Sigmoid colon (tissue), 7 donors: ENCODE data around the gene GDE1. TPM values are rescaled to one million over a fixed set of nuclear protein-coding genes. Genes with fewer than 3 reads are reported as not detected.

Source experiments
- DNase-seq: peaks from one replicate; pipeline ENCODE4 v3.0.0-alpha.2; 2019
- H3K27ac ChIP-seq, 4 donors: fragments of 200-600 bp; sonication (generic); one replicate each; pipeline ENCODE4 v1.5.1; 2016 to 2019; ENCODE audit warnings: mild to moderate bottlenecking in 1 of 4
- H3K27me3 ChIP-seq, 3 donors: fragments of 200-600 bp; sonication (generic); one replicate each; pipeline ENCODE4 v1.5.1; 2019; ENCODE audit warnings: mild to moderate bottlenecking in 1 of 3
- H3K36me3 ChIP-seq, 4 donors: fragments of 200-600 bp; sonication (generic); one replicate each; pipeline ENCODE4 v1.5.1; 2016 to 2019
- H3K4me1 ChIP-seq, 4 donors: fragments of 200-600 bp; sonication (generic); one replicate each; pipeline ENCODE4 v1.5.1; 2017 to 2019
- H3K4me3 ChIP-seq, 4 donors: fragments of 200-600 bp; sonication (generic); one replicate each; pipeline ENCODE4 v1.5.1; 2017 to 2019; ENCODE audit warnings: mild to moderate bottlenecking in 2 of 4, moderate library complexity in 1 of 4
- H3K9me3 ChIP-seq, 4 donors: fragments of 200-600 bp in 3 of 4; sonication (generic) in 3 of 4; one replicate each; pipeline versions ENCODE4 v1.5.1 to v1.6.1; 2013 to 2019
- EP300 ChIP-seq, 4 donors: sonication (generic); formaldehyde crosslinking; IDR thresholded peaks; one replicate each; pipeline ENCODE4 v1.6.1; 2017; ENCODE audit warnings: antibody characterized with exemption in 4 of 4
- POLR2A ChIP-seq, 2 donors: fragments of 450-650 bp; IDR thresholded peaks; one replicate each; pipeline ENCODE4 v1.6.1; 2016; ENCODE audit warnings: antibody characterized with exemption in 2 of 2, mild to moderate bottlenecking in 2 of 2, moderate library complexity in 2 of 2
- POLR2AphosphoS5 ChIP-seq, 4 donors: sonication (generic); formaldehyde crosslinking; IDR thresholded peaks; one replicate each; pipeline ENCODE4 v1.6.1; 2017; ENCODE audit warnings: antibody characterized with exemption in 4 of 4
- WGBS, 2 donors: extraction: QIAGEN DNeasy Blood & Tissue Kit; methylation state at CpG; one replicate each; pipeline ENCODE4 v1.1.7; 2013; 5-methylcytosine and 5-hydroxymethylcytosine counted together
- intact Hi-C: fragments of 100-400 bp; cut with DNase I; formaldehyde crosslinking; loops from one replicate; pipeline ENCODE4 v1.15.1; 2023
- polyA plus RNA-seq, 3 donors: library from polyadenylated mRNA; stranded (reverse); fragments of 200-250 nt; gene quantifications; one replicate each; pipeline ENCODE4 v1.2.3, GENCODE V29; 2013
- total RNA-seq, 4 donors: library from RNA; depleted of rRNA; stranded (reverse); fragments of >200 nt; gene quantifications; one replicate each; pipeline ENCODE4 v1.1.0, GENCODE V29; 2016
- TF ChIP-seq, protein P1 (sequence below), 4 experiments: fragments of 450-650 bp in 3 of 4; fragments of 200-600 bp in 1 of 4; IDR thresholded peaks; one replicate each; pipeline ENCODE4 v1.5.1; 2016 to 2019; ENCODE audit warnings: antibody characterized with exemption in 4 of 4, mild to moderate bottlenecking in 3 of 4, moderate library complexity in 2 of 4
- donor health status: healthy with polysubstance abuse.
- donor health status: Bipolar disorder and iron deficiency.
- donor health status: healthy.

GDE1 gene
- total and polyA plus RNA-seq, 7 donors: 56.6 to 107 (median 86.5) TPM

DNA sequence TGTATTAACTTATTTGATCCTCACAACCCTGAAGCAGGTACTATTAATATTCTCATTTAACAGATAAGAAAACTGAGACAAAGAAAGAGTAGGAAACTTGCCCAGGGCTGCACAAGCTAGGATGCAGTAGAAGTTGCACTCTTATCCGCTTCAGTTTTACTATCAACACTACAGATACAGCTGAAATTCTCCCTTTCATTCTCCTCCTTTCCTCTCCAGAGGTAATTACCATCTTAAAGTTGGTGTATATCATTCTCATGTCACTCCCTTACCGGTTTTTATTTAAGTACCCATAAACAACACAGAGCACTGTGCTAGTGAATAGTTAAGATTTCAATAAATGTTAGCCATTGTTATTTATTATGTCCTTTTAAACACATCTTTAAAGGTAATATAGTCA, 3.5 kb downstream of the GDE1 start:
- Histone ChIP-seq H3K27ac (no peak overlapping the region), H3K27me3 (no peaks in the 10 kb centered on the region), H3K4me1 (peaks cover 0 to 36% (median 25%) of the 10 kb centered on the region in 4 donors), H3K9me3 (no peaks in the 10 kb centered on the region), H3K4me3 (no peak overlapping the region), H3K36me3 (peaks cover 0 to 30% (median 2%) of the 10 kb centered on the region in 4 donors)
- intact Hi-C loops: no loop called here
- no peak for DNase-seq
- TF ChIP-seq POLR2A (IDR thresholded peaks at IDR 0.05) (no peak), EP300 (IDR thresholded peaks at IDR 0.05) (no peak), POLR2AphosphoS5 (IDR thresholded peaks at IDR 0.05) (no peak)
- TF ChIP-seq, protein P1, sequence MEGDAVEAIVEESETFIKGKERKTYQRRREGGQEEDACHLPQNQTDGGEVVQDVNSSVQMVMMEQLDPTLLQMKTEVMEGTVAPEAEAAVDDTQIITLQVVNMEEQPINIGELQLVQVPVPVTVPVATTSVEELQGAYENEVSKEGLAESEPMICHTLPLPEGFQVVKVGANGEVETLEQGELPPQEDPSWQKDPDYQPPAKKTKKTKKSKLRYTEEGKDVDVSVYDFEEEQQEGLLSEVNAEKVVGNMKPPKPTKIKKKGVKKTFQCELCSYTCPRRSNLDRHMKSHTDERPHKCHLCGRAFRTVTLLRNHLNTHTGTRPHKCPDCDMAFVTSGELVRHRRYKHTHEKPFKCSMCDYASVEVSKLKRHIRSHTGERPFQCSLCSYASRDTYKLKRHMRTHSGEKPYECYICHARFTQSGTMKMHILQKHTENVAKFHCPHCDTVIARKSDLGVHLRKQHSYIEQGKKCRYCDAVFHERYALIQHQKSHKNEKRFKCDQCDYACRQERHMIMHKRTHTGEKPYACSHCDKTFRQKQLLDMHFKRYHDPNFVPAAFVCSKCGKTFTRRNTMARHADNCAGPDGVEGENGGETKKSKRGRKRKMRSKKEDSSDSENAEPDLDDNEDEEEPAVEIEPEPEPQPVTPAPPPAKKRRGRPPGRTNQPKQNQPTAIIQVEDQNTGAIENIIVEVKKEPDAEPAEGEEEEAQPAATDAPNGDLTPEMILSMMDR (IDR thresholded peaks at IDR 0.05): no peak
- 46 to 75% methylated on average over 2 of the region's 2 CpGs for WGBS, 2 donors

DNA sequence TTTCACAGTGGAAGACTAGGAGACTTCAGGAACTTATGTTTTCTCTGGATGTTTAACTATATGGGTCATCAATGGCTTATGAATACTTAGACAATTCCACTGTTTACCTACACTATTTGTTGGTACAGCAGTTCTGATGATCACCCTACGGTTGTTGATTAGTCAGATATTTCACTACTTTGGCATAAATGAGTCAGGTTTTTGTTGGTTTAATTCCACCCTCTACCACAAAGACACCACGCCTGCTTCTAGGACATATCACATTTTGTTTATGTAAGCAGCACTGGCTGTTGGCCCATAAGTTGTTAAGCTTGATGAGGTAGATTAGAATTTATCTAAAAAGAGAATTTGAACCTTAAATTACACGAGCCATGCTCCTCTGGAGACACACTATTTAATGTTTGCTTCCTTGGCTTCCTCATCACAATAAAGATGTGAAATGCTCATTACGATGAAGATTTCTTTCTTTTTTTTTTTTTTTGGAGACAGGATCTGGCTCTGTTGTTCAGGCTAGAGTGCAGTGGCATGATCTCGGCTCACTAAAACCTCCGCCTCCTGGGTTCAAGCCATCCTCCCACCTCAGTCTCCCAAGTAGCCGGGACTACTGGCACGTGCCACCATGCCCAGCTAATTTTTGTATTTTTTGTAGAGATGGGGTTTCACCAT, 4.3 kb downstream of the GDE1 start:
- Histone ChIP-seq H3K27ac (no peak overlapping the region), H3K36me3 (peaks cover 0 to 32% (median 2%) of the 10 kb centered on the region in 4 donors), H3K27me3 (no peaks in the 10 kb centered on the region), H3K4me1 (peaks cover 0 to 34% (median 25%) of the 10 kb centered on the region in 4 donors), H3K9me3 (no peaks in the 10 kb centered on the region), H3K4me3 (no peak overlapping the region)
- WGBS, 2 donors: 53 to 75% methylated on average over 8 of the region's 8 CpGs
- no peak for DNase-seq
- TF ChIP-seq, protein P1 (IDR thresholded peaks at IDR 0.05): no peak
- TF ChIP-seq POLR2A (IDR thresholded peaks at IDR 0.05) (no peak), EP300 (IDR thresholded peaks at IDR 0.05) (no peak), POLR2AphosphoS5 (IDR thresholded peaks at IDR 0.05) (no peak)
- intact Hi-C loops: no loop called here

DNA sequence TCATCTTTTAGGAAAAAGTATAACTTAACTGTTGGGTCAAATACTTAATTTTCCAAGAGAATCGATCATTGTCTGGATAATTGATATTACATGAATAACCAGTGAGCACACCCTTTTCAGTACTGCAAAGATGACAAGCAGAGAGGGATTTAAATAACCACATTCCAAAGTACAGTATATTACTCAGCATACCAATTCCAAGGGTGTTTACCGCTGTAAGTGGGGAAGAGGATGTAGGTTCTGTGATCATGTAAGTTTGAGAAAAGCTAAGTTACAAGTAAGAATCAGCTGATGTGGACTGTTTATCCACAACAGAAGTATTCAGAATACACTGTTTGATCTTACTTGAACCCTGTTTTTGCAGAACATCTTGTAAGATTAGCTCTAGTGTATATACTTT, 6.1 kb downstream of the GDE1 start:
- Histone ChIP-seq H3K4me1 (peaks cover 0 to 25% (median 16%) of the 10 kb centered on the region in 4 donors), H3K4me3 (no peak overlapping the region), H3K36me3 (peaks cover 0 to 45% (median 2%) of the 10 kb centered on the region in 4 donors), H3K27ac (no peak overlapping the region), H3K27me3 (no peaks in the 10 kb centered on the region), H3K9me3 (no peaks in the 10 kb centered on the region)
- WGBS, 2 donors: 18 to 72% methylated on average over 2 of the region's 2 CpGs
- no peak for TF ChIP-seq POLR2A (IDR thresholded peaks at IDR 0.05)
- no peak for TF ChIP-seq POLR2AphosphoS5 (IDR thresholded peaks at IDR 0.05)
- TF ChIP-seq, protein P1 (IDR thresholded peaks at IDR 0.05): no peak
- TF ChIP-seq EP300 (IDR thresholded peaks at IDR 0.05): no peak
- intact Hi-C loops: no loop called here
- no peak for DNase-seq

GRCh38 chr16:19513377-19514053, 8.4 kb downstream of the GDE1 start:
- DNase-seq: no peak
- Histone ChIP-seq H3K4me3 (no peak overlapping the region), H3K36me3 (peaks cover 0 to 67% (median 5%) of the 10 kb centered on the region in 4 donors), H3K4me1 (peaks cover 0 to 5% (median 2%) of the 10 kb centered on the region in 4 donors), H3K27me3 (no peaks in the 10 kb centered on the region), H3K27ac (no peak overlapping the region), H3K9me3 (no peaks in the 10 kb centered on the region)
- intact Hi-C loops: no loop called here
- TF ChIP-seq, protein P1 (IDR thresholded peaks at IDR 0.05): no peak
- TF ChIP-seq POLR2A (IDR thresholded peaks at IDR 0.05): no peak
- TF ChIP-seq EP300 (IDR thresholded peaks at IDR 0.05): no peak
- no peak for TF ChIP-seq POLR2AphosphoS5 (IDR thresholded peaks at IDR 0.05)
- 18 to 44% methylated on average over 4 of the region's 4 CpGs for WGBS, 2 donors
